Liver (tissue), 3 donors: ENCODE measurements around the gene ADIG.

ENCODE experiments used
- JUND ChIP-seq, 2 donors: IDR thresholded peaks; 2 replicates each; pipeline ENCODE4 v1.6.1; 2016; ENCODE audit warnings: antibody characterized with exemption in 2 of 2
- RAD21 ChIP-seq, 2 donors: IDR thresholded peaks; 2 replicates each; pipeline ENCODE4 v1.6.1; 2016; ENCODE audit warnings: antibody characterized with exemption in 2 of 2, mild to moderate bottlenecking in 2 of 2
- RXRA ChIP-seq, 2 donors: IDR thresholded peaks; 2 replicates each; pipeline ENCODE4 v1.6.1; 2017 to 2018; ENCODE audit warnings: antibody characterized with exemption in 2 of 2, mild to moderate bottlenecking in 1 of 2
- TAF1 ChIP-seq: conservative IDR thresholded peaks from 2 replicates; pipeline ENCODE4 v1.6.1; 2016; ENCODE audit warnings: antibody characterized with exemption, mild to moderate bottlenecking
- TF ChIP-seq, protein P1 (sequence below): fragments of 150-350 bp; IDR thresholded peaks from 2 replicates; pipeline ENCODE4 v1.5.1; 2017; ENCODE audit warnings: improper control_type of control experiment, low read depth, low read length; ENCODE audit not compliant: missing input control
- TF ChIP-seq, protein P2 (sequence below): IDR thresholded peaks from 2 replicates; pipeline ENCODE4 v1.6.1; 2016; ENCODE audit warnings: antibody characterized with exemption, mild to moderate bottlenecking
- TF ChIP-seq, protein P3 (sequence below): IDR thresholded peaks from 2 replicates; pipeline ENCODE4 v1.6.1; 2016; ENCODE audit warnings: antibody characterized with exemption
- donor health status: healthy.
- donor health status: healthy.

DNA sequence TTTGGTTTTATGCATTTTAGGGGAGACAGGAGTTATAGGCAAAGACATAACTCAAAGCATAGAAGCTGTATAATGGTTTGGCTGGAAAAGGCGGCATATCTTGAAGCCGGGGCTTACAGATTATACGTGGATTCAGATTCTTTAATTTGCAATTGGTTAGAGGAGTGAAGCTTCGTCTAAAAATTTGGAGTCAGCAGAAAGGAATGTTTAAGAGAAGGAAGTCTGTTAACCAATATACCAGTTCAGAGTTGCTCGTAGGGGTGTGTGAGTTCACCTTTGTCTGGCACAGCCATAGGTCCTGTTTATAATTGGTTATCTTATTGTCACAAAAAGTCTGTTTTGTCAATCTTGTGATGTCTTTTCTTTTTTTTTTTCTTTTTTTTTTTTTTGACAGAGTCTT is 29.5 kb downstream of the ADIG start:
- TF ChIP-seq, protein P1, sequence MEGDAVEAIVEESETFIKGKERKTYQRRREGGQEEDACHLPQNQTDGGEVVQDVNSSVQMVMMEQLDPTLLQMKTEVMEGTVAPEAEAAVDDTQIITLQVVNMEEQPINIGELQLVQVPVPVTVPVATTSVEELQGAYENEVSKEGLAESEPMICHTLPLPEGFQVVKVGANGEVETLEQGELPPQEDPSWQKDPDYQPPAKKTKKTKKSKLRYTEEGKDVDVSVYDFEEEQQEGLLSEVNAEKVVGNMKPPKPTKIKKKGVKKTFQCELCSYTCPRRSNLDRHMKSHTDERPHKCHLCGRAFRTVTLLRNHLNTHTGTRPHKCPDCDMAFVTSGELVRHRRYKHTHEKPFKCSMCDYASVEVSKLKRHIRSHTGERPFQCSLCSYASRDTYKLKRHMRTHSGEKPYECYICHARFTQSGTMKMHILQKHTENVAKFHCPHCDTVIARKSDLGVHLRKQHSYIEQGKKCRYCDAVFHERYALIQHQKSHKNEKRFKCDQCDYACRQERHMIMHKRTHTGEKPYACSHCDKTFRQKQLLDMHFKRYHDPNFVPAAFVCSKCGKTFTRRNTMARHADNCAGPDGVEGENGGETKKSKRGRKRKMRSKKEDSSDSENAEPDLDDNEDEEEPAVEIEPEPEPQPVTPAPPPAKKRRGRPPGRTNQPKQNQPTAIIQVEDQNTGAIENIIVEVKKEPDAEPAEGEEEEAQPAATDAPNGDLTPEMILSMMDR: no peak
- TF ChIP-seq, protein P2, sequence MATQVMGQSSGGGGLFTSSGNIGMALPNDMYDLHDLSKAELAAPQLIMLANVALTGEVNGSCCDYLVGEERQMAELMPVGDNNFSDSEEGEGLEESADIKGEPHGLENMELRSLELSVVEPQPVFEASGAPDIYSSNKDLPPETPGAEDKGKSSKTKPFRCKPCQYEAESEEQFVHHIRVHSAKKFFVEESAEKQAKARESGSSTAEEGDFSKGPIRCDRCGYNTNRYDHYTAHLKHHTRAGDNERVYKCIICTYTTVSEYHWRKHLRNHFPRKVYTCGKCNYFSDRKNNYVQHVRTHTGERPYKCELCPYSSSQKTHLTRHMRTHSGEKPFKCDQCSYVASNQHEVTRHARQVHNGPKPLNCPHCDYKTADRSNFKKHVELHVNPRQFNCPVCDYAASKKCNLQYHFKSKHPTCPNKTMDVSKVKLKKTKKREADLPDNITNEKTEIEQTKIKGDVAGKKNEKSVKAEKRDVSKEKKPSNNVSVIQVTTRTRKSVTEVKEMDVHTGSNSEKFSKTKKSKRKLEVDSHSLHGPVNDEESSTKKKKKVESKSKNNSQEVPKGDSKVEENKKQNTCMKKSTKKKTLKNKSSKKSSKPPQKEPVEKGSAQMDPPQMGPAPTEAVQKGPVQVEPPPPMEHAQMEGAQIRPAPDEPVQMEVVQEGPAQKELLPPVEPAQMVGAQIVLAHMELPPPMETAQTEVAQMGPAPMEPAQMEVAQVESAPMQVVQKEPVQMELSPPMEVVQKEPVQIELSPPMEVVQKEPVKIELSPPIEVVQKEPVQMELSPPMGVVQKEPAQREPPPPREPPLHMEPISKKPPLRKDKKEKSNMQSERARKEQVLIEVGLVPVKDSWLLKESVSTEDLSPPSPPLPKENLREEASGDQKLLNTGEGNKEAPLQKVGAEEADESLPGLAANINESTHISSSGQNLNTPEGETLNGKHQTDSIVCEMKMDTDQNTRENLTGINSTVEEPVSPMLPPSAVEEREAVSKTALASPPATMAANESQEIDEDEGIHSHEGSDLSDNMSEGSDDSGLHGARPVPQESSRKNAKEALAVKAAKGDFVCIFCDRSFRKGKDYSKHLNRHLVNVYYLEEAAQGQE: no peak
- TF ChIP-seq RAD21 (IDR thresholded peaks at IDR 0.05) (no peak), JUND (IDR thresholded peaks at IDR 0.05) (no peak), RXRA (IDR thresholded peaks at IDR 0.05) (no peak), TAF1 (no peak)
- TF ChIP-seq, protein P3, sequence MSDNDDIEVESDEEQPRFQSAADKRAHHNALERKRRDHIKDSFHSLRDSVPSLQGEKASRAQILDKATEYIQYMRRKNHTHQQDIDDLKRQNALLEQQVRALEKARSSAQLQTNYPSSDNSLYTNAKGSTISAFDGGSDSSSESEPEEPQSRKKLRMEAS: no peak
